Measurements from ENCODE around the gene LRR1.

Gene LRR1, protein sequence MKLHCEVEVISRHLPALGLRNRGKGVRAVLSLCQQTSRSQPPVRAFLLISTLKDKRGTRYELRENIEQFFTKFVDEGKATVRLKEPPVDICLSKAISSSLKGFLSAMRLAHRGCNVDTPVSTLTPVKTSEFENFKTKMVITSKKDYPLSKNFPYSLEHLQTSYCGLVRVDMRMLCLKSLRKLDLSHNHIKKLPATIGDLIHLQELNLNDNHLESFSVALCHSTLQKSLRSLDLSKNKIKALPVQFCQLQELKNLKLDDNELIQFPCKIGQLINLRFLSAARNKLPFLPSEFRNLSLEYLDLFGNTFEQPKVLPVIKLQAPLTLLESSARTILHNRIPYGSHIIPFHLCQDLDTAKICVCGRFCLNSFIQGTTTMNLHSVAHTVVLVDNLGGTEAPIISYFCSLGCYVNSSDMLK

DNA sequence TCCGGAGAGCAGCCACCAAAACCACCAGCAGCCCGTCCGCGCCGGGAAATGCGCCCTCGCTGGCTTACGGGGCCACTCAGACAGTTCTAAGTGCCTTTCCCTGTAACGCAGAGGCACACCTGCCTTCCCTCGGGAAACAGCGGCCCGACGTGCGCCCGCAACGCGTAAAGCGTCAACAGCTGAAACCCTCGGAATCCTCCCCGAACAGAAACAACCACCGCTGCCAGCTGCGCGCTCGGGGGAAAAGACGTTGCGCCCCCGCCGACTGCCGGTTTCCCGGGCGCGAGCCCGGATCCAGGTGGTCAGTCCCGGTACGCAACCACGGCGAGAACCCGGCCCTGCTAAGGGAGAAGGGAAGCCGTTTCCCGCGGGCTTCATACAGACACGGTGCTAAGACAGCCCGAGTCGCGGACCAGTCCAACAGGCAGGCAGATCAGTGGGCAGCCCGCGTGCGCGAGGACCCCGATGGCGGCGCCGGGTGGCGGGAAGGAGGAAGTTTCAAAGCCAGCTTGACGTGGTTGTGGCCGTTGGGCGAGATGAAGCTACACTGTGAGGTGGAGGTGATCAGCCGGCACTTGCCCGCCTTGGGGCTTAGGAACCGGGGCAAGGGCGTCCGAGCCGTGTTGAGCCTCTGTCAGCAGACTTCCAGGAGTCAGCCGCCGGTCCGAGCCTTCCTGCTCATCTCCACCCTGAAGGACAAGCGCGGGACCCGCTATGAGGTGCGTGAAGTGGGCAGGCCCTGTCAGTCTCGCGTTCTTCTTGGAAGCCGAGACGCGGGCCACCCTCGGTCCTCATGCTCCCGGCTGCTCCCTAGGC lies at the start of gene LRR1:
Gene LRR1 (plus strand): TSS at position 456 of the 816 bp plus-strand sequence. CDS start 81 bp downstream, at position 537.
- peaks cover 60% of the 10 kb centered on the region for H3K79me2 ChIP-seq (ENCODE audit: low read length)
- H3K27me3 ChIP-seq (ENCODE audit: low read depth, low read length) = no peaks in the 10 kb centered on the region
- H3K9ac ChIP-seq (ENCODE audit: low read length) = peak within 1 kb of the TSS; percentile 92
- H3K4me2 ChIP-seq (ENCODE audit: low read length) = peak within 1 kb of the TSS; percentile 75
- H3K36me3 ChIP-seq (replicated peaks; ENCODE audit: low read depth, low read length) = peaks cover 14% of the 10 kb centered on the region
- peak within 1 kb of the TSS; percentile 58; the same call in 1 of the 2 replicates for H2AFZ ChIP-seq (ENCODE audit: low read depth, low read length)
- no peaks in the 10 kb centered on the region for H3K9me3 ChIP-seq (ENCODE audit: insufficient read depth, low read length)
- peak within 1 kb of the TSS; percentile 88 for H3K27ac ChIP-seq (ENCODE audit: low read length)
- TF ChIP-seq EZH2phosphoT487 (IDR thresholded peaks at IDR 0.05; ENCODE audit: low read depth) = no peak
- TF ChIP-seq CTCF (IDR thresholded peaks at IDR 0.05; ENCODE audit: low read depth, low read length) = no peak
- no peaks in the 10 kb centered on the region for H4K20me1 ChIP-seq (ENCODE audit: insufficient read depth, low read length)
- H3K4me1 ChIP-seq (ENCODE audit: low read length) = peaks cover 25% of the 10 kb centered on the region
- peak within 1 kb of the TSS; percentile 85 for H3K4me3 ChIP-seq (ENCODE audit: low read length)

GRCh38 chr14:49549446-49549845 lies 49.3 kb upstream of the LRR1 start:
- Histone ChIP-seq H3K9ac (ENCODE audit: low read length) (no peak overlapping the region), H3K27ac (ENCODE audit: low read length) (no peak overlapping the region), H4K20me1 (ENCODE audit: insufficient read depth, low read length) (no peaks in the 10 kb centered on the region), H3K9me3 (ENCODE audit: insufficient read depth, low read length) (no peaks in the 10 kb centered on the region), H3K4me3 (ENCODE audit: low read length) (no peak overlapping the region), H3K4me1 (ENCODE audit: low read length) (no peaks in the 10 kb centered on the region), H3K27me3 (ENCODE audit: low read depth, low read length) (no peaks in the 10 kb centered on the region), H3K4me2 (ENCODE audit: low read length) (no peak overlapping the region), H3K79me2 (ENCODE audit: low read length) (no peaks in the 10 kb centered on the region), H3K36me3 (replicated peaks; ENCODE audit: low read depth, low read length) (no peaks in the 10 kb centered on the region), H2AFZ (ENCODE audit: low read depth, low read length) (no peak overlapping the region)
- no peak for TF ChIP-seq EZH2phosphoT487 (IDR thresholded peaks at IDR 0.05; ENCODE audit: low read depth)
- TF ChIP-seq CTCF (IDR thresholded peaks at IDR 0.05; ENCODE audit: low read depth, low read length) = no peak

- no peak for TF ChIP-seq CTCF (IDR thresholded peaks at IDR 0.05; ENCODE audit: low read depth, low read length)
- TF ChIP-seq EZH2phosphoT487 (IDR thresholded peaks at IDR 0.05; ENCODE audit: low read depth) = no peak
- Histone ChIP-seq H3K4me1 (ENCODE audit: low read length) (no peaks in the 10 kb centered on the region), H3K4me2 (ENCODE audit: low read length) (no peak overlapping the region), H2AFZ (ENCODE audit: low read depth, low read length) (no peak overlapping the region), H3K79me2 (ENCODE audit: low read length) (no peaks in the 10 kb centered on the region), H3K9ac (ENCODE audit: low read length) (no peak overlapping the region), H3K4me3 (ENCODE audit: low read length) (no peak overlapping the region), H3K9me3 (ENCODE audit: insufficient read depth, low read length) (no peaks in the 10 kb centered on the region), H3K27me3 (ENCODE audit: low read depth, low read length) (no peaks in the 10 kb centered on the region), H3K36me3 (replicated peaks; ENCODE audit: low read depth, low read length) (no peaks in the 10 kb centered on the region), H4K20me1 (ENCODE audit: insufficient read depth, low read length) (no peaks in the 10 kb centered on the region), H3K27ac (ENCODE audit: low read length) (no peak overlapping the region)
Observed at GRCh38 chr14:49549881-49550280, 48.9 kb upstream of the LRR1 start.
